Erythroblast (primary cell): Measurements from ENCODE around the gene CLCA4.

Source experiments
- GATA1 ChIP-seq: IDR thresholded peaks from 2 replicates; pipeline ENCODE4 v1.6.1; 2011; ENCODE audit warnings: low read depth, mild to moderate bottlenecking, control low read depth, low read length, moderate library complexity
- POLR2A ChIP-seq: IDR thresholded peaks from 2 replicates; pipeline ENCODE4 v1.6.1; 2011; ENCODE audit warnings: mild to moderate bottlenecking, low read length

- TF ChIP-seq POLR2A (no peak), GATA1 (no peak)
Observed at GRCh38 chr1:86508583-86508969, 38.3 kb upstream of the CLCA4 start.
